Measurements from ENCODE around the gene THSD7B.

The THSD7B gene

DNA sequence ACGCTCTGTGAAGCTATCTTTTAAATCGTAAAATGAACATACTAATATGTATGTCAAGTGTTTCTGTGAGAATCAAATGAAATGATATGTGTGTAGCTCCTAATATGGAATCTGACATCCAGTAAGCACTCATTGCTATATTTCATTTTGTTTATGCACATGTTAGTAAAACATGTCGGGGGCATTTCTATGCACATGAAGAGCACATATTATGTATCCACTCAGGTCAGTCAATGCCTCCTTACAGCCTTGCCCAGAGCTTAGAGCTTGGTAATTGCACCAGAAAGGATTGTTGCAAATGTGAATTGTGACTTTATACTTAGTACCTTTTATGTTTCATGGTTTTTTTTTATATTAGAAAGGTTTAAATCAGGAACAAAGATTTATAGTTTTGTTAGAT is 735.3 kb downstream of the THSD7B start:
- Histone ChIP-seq H3K4me3 (ENCODE audit: insufficient read depth, low read depth, low read length, poor library complexity, severe bottlenecking) (no peak overlapping the region), H3K9me3 (ENCODE audit: control insufficient read depth, low read length) (no peaks in the 10 kb centered on the region), H3K27me3 (replicated peaks; ENCODE audit: control insufficient read depth, insufficient read depth, low read length, poor library complexity, severe bottlenecking) (no peaks in the 10 kb centered on the region), H3K36me3 (ENCODE audit: control insufficient read depth, insufficient read depth, low read length) (no peaks in the 10 kb centered on the region), H3K4me1 (ENCODE audit: control insufficient read depth, insufficient read depth, low read length, poor library complexity, severe bottlenecking) (no peaks in the 10 kb centered on the region), H3K27ac (ENCODE audit: insufficient read depth, low read length, poor library complexity, severe bottlenecking) (no peak overlapping the region)
- DNase-seq: no peak

DNA sequence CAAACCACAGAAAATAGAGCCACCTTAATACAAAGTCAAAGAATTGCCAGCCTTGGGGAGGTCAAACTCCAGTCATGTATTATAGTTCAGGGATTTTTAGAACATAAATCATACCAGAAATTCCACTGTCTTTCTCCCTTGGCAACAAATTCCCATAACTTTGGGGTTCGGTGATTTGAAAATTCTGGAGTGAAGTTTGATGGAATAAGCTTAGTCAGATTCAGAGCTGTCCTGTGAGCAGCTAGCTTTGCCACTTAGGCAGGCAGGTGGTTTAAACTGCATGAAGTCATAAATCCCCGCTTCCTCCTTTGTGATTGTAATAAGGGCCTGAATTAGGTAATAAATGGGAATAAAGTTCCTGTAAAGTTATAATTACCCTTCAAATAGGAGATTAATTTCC is 741.9 kb downstream of the THSD7B start:
- Histone ChIP-seq H3K27ac (ENCODE audit: insufficient read depth, low read length, poor library complexity, severe bottlenecking) (no peak overlapping the region), H3K27me3 (replicated peaks; ENCODE audit: control insufficient read depth, insufficient read depth, low read length, poor library complexity, severe bottlenecking) (no peaks in the 10 kb centered on the region), H3K36me3 (ENCODE audit: control insufficient read depth, insufficient read depth, low read length) (no peaks in the 10 kb centered on the region), H3K9me3 (ENCODE audit: control insufficient read depth, low read length) (no peaks in the 10 kb centered on the region), H3K4me1 (ENCODE audit: control insufficient read depth, insufficient read depth, low read length, poor library complexity, severe bottlenecking) (no peaks in the 10 kb centered on the region), H3K4me3 (ENCODE audit: insufficient read depth, low read depth, low read length, poor library complexity, severe bottlenecking) (no peak overlapping the region)
- no peak for DNase-seq

DNA sequence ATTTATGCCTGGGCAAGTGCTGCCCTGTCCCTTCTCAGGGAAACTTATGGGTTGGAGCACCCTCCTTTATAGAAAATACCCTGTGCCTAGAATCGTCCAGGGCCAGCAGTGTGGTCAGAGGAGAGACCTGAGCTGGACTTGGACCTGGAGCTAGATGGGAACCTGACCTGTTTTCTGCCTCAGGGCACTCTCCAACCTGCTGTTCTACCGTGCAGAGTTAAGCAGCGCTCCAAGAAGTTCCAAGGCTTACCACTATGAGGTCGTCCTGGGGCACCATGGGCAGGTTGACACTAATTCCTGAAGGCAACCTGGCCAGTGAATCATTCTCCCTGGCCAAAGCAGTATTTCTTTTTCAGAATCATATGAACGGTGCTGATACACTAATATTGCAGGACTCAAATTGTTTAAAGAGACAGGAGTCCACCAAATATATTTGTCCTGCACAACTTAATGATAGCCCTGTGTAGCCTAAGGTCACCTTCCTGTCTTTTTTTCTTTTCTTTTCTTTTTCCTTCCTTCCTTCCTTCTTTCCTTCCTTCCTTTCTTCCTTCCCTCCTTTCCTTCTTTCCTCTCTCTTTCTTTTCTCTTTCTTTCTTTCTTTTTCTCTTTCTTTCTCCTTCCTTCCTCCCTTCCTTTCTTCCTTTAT is 743.5 kb downstream of the THSD7B start:
- Histone ChIP-seq H3K9me3 (ENCODE audit: control insufficient read depth, low read length) (no peaks in the 10 kb centered on the region), H3K4me3 (ENCODE audit: insufficient read depth, low read depth, low read length, poor library complexity, severe bottlenecking) (no peak overlapping the region), H3K36me3 (ENCODE audit: control insufficient read depth, insufficient read depth, low read length) (no peaks in the 10 kb centered on the region), H3K4me1 (ENCODE audit: control insufficient read depth, insufficient read depth, low read length, poor library complexity, severe bottlenecking) (no peaks in the 10 kb centered on the region), H3K27ac (ENCODE audit: insufficient read depth, low read length, poor library complexity, severe bottlenecking) (no peak overlapping the region), H3K27me3 (replicated peaks; ENCODE audit: control insufficient read depth, insufficient read depth, low read length, poor library complexity, severe bottlenecking) (no peaks in the 10 kb centered on the region)
- no peak for DNase-seq

DNA sequence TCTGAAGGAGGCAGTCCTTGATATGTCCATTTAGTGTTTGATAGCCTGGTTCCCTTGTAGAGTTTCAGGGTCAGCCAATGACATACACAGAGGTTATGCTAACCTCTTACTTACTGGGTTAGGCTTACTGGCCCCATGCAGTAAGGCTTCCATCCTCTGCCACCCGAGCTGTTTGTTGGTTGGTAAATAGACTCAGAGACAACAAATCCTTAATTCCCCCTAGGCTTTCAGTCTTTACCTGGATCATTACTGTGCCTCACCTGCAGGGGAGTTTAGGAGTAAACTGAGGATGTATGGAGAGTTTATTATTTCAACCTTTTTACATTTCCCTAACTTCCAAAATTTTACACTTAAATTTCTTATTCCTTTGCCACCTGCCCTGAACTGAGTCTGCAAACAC is 746.2 kb downstream of the THSD7B start:
- DNase-seq: no peak
- no peak overlapping the region for H3K27ac ChIP-seq (ENCODE audit: insufficient read depth, low read length, poor library complexity, severe bottlenecking)
- H3K4me1 ChIP-seq (ENCODE audit: control insufficient read depth, insufficient read depth, low read length, poor library complexity, severe bottlenecking): no peaks in the 10 kb centered on the region
- no peak overlapping the region for H3K4me3 ChIP-seq (ENCODE audit: insufficient read depth, low read depth, low read length, poor library complexity, severe bottlenecking)
- no peaks in the 10 kb centered on the region for H3K27me3 ChIP-seq (replicated peaks; ENCODE audit: control insufficient read depth, insufficient read depth, low read length, poor library complexity, severe bottlenecking)
- H3K36me3 ChIP-seq (ENCODE audit: control insufficient read depth, insufficient read depth, low read length): no peaks in the 10 kb centered on the region
- no peaks in the 10 kb centered on the region for H3K9me3 ChIP-seq (ENCODE audit: control insufficient read depth, low read length)

DNA sequence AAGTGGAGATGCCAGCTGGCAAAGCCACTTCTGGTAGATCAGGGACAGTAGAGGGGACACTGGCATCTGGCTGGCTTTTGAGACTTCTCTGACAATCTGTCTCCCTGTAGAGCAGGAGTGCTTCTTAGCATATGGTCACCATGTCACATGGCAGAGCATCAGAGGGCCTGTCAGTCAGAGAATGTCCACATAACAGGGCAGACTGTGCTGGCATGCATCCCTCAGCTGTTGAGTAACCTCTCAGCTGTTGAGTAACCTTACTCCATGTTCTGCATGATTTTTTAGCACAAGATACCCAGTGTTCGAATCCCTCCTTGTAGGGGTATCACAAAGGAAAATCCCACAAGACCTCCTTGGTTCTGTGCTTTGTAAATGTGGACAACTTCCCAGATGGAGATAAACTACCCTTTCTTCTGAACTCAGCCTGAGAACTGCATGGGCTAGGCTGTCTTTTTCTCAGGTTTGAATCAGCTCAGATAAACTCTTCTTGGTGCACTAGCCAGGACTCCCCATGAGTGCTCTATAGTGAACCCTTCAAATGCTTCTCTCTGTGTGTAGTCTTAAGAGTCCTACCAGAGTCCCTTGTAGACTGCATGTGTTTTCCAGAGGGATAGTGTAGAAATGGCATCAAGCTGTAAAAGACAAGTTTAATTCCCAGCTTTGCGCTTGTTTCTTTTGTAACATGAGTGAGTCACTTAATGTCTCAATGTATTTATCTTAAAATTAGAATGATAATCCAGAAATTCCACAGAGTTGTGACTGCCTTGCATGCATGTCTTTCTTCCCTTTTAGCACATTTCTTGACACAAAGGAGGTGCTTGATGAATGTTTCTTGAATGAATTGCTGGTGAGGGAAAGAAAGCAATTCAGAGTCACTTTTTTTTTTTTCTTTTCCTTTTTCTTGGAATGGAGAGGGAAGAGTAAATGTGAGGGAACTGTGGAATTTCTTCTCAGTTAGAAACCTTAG is 756.6 kb downstream of the THSD7B start:
- no peak overlapping the region for H3K27ac ChIP-seq (ENCODE audit: insufficient read depth, low read length, poor library complexity, severe bottlenecking)
- no peak for DNase-seq
- H3K4me1 ChIP-seq (ENCODE audit: control insufficient read depth, insufficient read depth, low read length, poor library complexity, severe bottlenecking): no peaks in the 10 kb centered on the region
- H3K36me3 ChIP-seq (ENCODE audit: control insufficient read depth, insufficient read depth, low read length): no peaks in the 10 kb centered on the region
- no peaks in the 10 kb centered on the region for H3K9me3 ChIP-seq (ENCODE audit: control insufficient read depth, low read length)
- no peak overlapping the region for H3K4me3 ChIP-seq (ENCODE audit: insufficient read depth, low read depth, low read length, poor library complexity, severe bottlenecking)
- H3K27me3 ChIP-seq (replicated peaks; ENCODE audit: control insufficient read depth, insufficient read depth, low read length, poor library complexity, severe bottlenecking): no peaks in the 10 kb centered on the region

GRCh38 chr2:137522620-137523011 is 757.3 kb downstream of the THSD7B start:
- Histone ChIP-seq H3K27me3 (replicated peaks; ENCODE audit: control insufficient read depth, insufficient read depth, low read length, poor library complexity, severe bottlenecking) (no peaks in the 10 kb centered on the region), H3K4me3 (ENCODE audit: insufficient read depth, low read depth, low read length, poor library complexity, severe bottlenecking) (no peak overlapping the region), H3K4me1 (ENCODE audit: control insufficient read depth, insufficient read depth, low read length, poor library complexity, severe bottlenecking) (no peaks in the 10 kb centered on the region), H3K9me3 (ENCODE audit: control insufficient read depth, low read length) (no peaks in the 10 kb centered on the region), H3K27ac (ENCODE audit: insufficient read depth, low read length, poor library complexity, severe bottlenecking) (no peak overlapping the region), H3K36me3 (ENCODE audit: control insufficient read depth, insufficient read depth, low read length) (no peaks in the 10 kb centered on the region)
- no peak for DNase-seq

DNA sequence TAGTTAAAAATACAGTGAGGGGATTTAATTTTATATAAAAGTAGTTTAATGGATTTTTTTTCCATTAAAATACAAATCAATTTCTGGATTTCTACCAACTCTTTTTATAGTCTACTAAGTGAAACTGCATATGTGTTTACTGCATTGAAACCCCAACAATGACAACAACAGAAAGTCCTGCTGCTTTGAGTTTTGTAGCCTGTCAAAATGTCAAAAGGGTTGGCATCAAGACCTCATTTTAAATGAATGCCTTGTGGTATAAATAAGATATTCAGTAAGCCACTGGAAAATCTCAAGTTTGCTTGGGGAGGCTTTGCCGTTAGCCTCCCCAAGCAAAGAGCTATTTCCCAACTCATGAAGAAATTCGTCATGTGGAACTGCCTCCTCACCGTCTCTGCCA is 758.6 kb downstream of the THSD7B start:
- DNase-seq: no peak
- H3K4me1 ChIP-seq (ENCODE audit: control insufficient read depth, insufficient read depth, low read length, poor library complexity, severe bottlenecking): no peaks in the 10 kb centered on the region
- no peak overlapping the region for H3K4me3 ChIP-seq (ENCODE audit: insufficient read depth, low read depth, low read length, poor library complexity, severe bottlenecking)
- H3K9me3 ChIP-seq (ENCODE audit: control insufficient read depth, low read length): no peaks in the 10 kb centered on the region
- no peaks in the 10 kb centered on the region for H3K36me3 ChIP-seq (ENCODE audit: control insufficient read depth, insufficient read depth, low read length)
- no peaks in the 10 kb centered on the region for H3K27me3 ChIP-seq (replicated peaks; ENCODE audit: control insufficient read depth, insufficient read depth, low read length, poor library complexity, severe bottlenecking)
- no peak overlapping the region for H3K27ac ChIP-seq (ENCODE audit: insufficient read depth, low read length, poor library complexity, severe bottlenecking)

- Histone ChIP-seq H3K27ac (ENCODE audit: insufficient read depth, low read length, poor library complexity, severe bottlenecking) (no peak overlapping the region), H3K4me1 (ENCODE audit: control insufficient read depth, insufficient read depth, low read length, poor library complexity, severe bottlenecking) (no peaks in the 10 kb centered on the region), H3K4me3 (ENCODE audit: insufficient read depth, low read depth, low read length, poor library complexity, severe bottlenecking) (no peak overlapping the region), H3K9me3 (ENCODE audit: control insufficient read depth, low read length) (no peaks in the 10 kb centered on the region), H3K36me3 (ENCODE audit: control insufficient read depth, insufficient read depth, low read length) (no peaks in the 10 kb centered on the region), H3K27me3 (replicated peaks; ENCODE audit: control insufficient read depth, insufficient read depth, low read length, poor library complexity, severe bottlenecking) (no peaks in the 10 kb centered on the region)
- no peak for DNase-seq
Measured at GRCh38 chr2:137525132-137525531, 759.8 kb downstream of the THSD7B start.

- Histone ChIP-seq H3K4me1 (ENCODE audit: control insufficient read depth, insufficient read depth, low read length, poor library complexity, severe bottlenecking) (no peaks in the 10 kb centered on the region), H3K36me3 (ENCODE audit: control insufficient read depth, insufficient read depth, low read length) (no peaks in the 10 kb centered on the region), H3K9me3 (ENCODE audit: control insufficient read depth, low read length) (no peaks in the 10 kb centered on the region), H3K27me3 (replicated peaks; ENCODE audit: control insufficient read depth, insufficient read depth, low read length, poor library complexity, severe bottlenecking) (no peaks in the 10 kb centered on the region), H3K27ac (ENCODE audit: insufficient read depth, low read length, poor library complexity, severe bottlenecking) (no peak overlapping the region), H3K4me3 (ENCODE audit: insufficient read depth, low read depth, low read length, poor library complexity, severe bottlenecking) (no peak overlapping the region)
- DNase-seq: no peak
Measured at GRCh38 chr2:137525641-137526190, 760.4 kb downstream of the THSD7B start.

- DNase-seq: no peak
- Histone ChIP-seq H3K27me3 (replicated peaks; ENCODE audit: control insufficient read depth, insufficient read depth, low read length, poor library complexity, severe bottlenecking) (no peaks in the 10 kb centered on the region), H3K27ac (ENCODE audit: insufficient read depth, low read length, poor library complexity, severe bottlenecking) (no peak overlapping the region), H3K4me1 (ENCODE audit: control insufficient read depth, insufficient read depth, low read length, poor library complexity, severe bottlenecking) (no peaks in the 10 kb centered on the region), H3K9me3 (ENCODE audit: control insufficient read depth, low read length) (no peaks in the 10 kb centered on the region), H3K36me3 (ENCODE audit: control insufficient read depth, insufficient read depth, low read length) (no peaks in the 10 kb centered on the region), H3K4me3 (ENCODE audit: insufficient read depth, low read depth, low read length, poor library complexity, severe bottlenecking) (no peak overlapping the region)
Measured at GRCh38 chr2:137535897-137536296, 770.6 kb downstream of the THSD7B start.
